ENCODE results near the gene IQGAP2. TPM values are rescaled to one million over a fixed set of nuclear protein-coding genes. Genes with fewer than 3 reads are reported as not detected.

The IQGAP2 gene
- total and polyA plus RNA-seq, 2 of the 8 experiments (the other 6 are each of a cell fraction or from before 2014, with no cell fraction given) = 19.7 to 66.0 TPM

DNA sequence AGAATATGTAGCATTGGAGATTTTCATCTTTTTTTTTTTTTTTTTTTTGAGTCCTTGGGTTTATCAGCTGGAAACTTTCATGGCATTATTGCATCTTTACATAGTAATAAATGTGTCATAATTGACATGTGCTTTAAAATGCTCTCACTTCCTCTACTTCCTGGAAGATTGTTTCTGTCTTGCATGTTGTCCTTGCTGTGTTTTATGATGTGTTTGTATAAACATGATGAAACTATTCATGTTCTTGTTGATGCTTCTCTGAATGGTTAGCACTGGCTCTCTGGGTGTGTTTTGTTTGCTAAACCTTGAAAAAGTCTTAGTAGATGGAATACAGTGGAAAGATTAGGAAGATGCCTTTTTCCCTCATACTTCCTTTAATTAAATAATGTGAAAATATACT is 87.9 kb downstream of the IQGAP2 start:
- Histone ChIP-seq H3K9me3 (ENCODE audit: insufficient read depth in 2 of 2, low read depth in 1 of 2, low read length in 1 of 2) (no peaks in the 10 kb centered on the region), H2AFZ (ENCODE audit: low read length) (no peak overlapping the region), H3K79me1 (ENCODE audit: low read depth, low read length) (peaks cover 3% of the 10 kb centered on the region; the same call in 1 of the 2 replicates), H4K20me1 (replicated peaks in 1 of 2; ENCODE audit: control insufficient read depth in 1 of 2, insufficient read depth in 2 of 2, low read length in 2 of 2) (no peaks in the 10 kb centered on the region), H3K27me3 (replicated peaks in 1 of 4; ENCODE audit: control insufficient read depth in 3 of 4, extremely low read depth in 1 of 4, insufficient read depth in 3 of 4, low read length in 3 of 4) (no peaks in the 10 kb centered on the region), H4K5ac (ENCODE audit: insufficient read length, low read depth, low read length) (no peak overlapping the region), H4K91ac (replicated peaks; ENCODE audit: insufficient read length, low read length) (no peak overlapping the region), H2BK5ac (ENCODE audit: low read depth, low read length) (peak overlapping the region; percentile 38; the same call in 1 of the 2 replicates), H3K27ac (ENCODE audit: low read depth, low read length) (no peak overlapping the region), H3K36me3 (ENCODE audit: control insufficient read depth in 2 of 4, insufficient read depth in 4 of 4, low read length in 3 of 4) (no peaks in the 10 kb centered on the region), H3K56ac (replicated peaks; ENCODE audit: insufficient read length, low read depth, low read length) (no peak overlapping the region), H3K4me2 (ENCODE audit: insufficient read depth in 1 of 2, low read depth in 2 of 2, low read length in 2 of 2) (no peak overlapping the region), H4K8ac (ENCODE audit: extremely low read depth, insufficient read depth, low read length) (no peak overlapping the region), H3K4me3 (ENCODE audit: extremely low read depth in 1 of 4, insufficient read depth in 2 of 4, low read depth in 3 of 4, low read length in 4 of 4) (no peak overlapping the region), H3K4ac (replicated peaks; ENCODE audit: insufficient read length, low read depth, low read length) (no peak overlapping the region), H3K9ac (replicated peaks in 1 of 4; ENCODE audit: extremely low read depth in 1 of 4, low read depth in 3 of 4, low read length in 3 of 4) (no peak overlapping the region), H2AK5ac (ENCODE audit: low read depth, low read length) (no peak overlapping the region), H3K23ac (ENCODE audit: insufficient read length) (no peak overlapping the region), H3K23me2 (ENCODE audit: low read depth, low read length) (peaks cover 2% of the 10 kb centered on the region; the same call in 1 of the 2 replicates), H2BK120ac (replicated peaks; ENCODE audit: low read depth, low read length) (peak overlapping the region; percentile 7), H2BK12ac (ENCODE audit: low read depth, low read length) (0 out of 2 replicates have a peak overlapping the region, but pooled peaks have one; percentile 19), H2BK20ac (ENCODE audit: low read length) (no peak overlapping the region), H3K18ac (ENCODE audit: extremely low read depth, low read length) (0 out of 2 replicates have a peak overlapping the region, but pooled peaks have one; percentile 16), H2BK15ac (ENCODE audit: low read length) (no peak overlapping the region), H3K79me2 (ENCODE audit: control insufficient read depth in 1 of 2, insufficient read depth in 2 of 2, low read length in 2 of 2) (peaks cover 0 to 44% of the 10 kb centered on the region in 2 experiments; a peak in 3 of 4 replicates), H3K4me1 (replicated peaks in 1 of 4; ENCODE audit: control insufficient read depth in 3 of 4, insufficient read depth in 4 of 4, low read length in 3 of 4) (peaks cover 6 to 44% (median 33%) of the 10 kb centered on the region in 4 experiments), H3K14ac (ENCODE audit: insufficient read length) (no peak overlapping the region)
- TF ChIP-seq CHD1 (IDR thresholded peaks at IDR 0.05; ENCODE audit: low read depth, low read length) (no peak), FOSL1 (IDR thresholded peaks at IDR 0.05; ENCODE audit: insufficient read depth, low read depth, low read length) (no peak), YY1 (IDR thresholded peaks at IDR 0.05; ENCODE audit: low read depth, low read length) (no peak), CBX5 (IDR thresholded peaks at IDR 0.05; ENCODE audit: low read depth, low read length) (no peak)
- DNase-seq (ENCODE audit: low read depth in 1 of 2, low spot score in 2 of 2) = no peak
- FAIRE-seq = no peak
- ChIA-PET CTCF (ENCODE audit: partially characterized antibody) (interaction anchor here (0.7 to 1.3 kb wide), 5 partner anchors 8 to 80 kb away, joined by 3 to 5 read pairs (median 3); no protein-coding TSS in a partner anchor), POLR2A (ENCODE audit: partially characterized antibody) (no interaction called here)

Measured in H1 (cell line).